ENCODE measurements around the gene HMCN2.

The HMCN2 gene

GRCh38 chr9:130383979-130384676 is 118.6 kb downstream of the HMCN2 start:
- no peak overlapping the region for H3K4me3 ChIP-seq (ENCODE audit: low read depth, low read length)
- TF ChIP-seq CTCF (IDR thresholded peaks at IDR 0.05; ENCODE audit: insufficient read depth, low read depth, low read length, missing control alignments): no peak
- no peak for DNase-seq (ENCODE audit: low read depth)

GRCh38 chr9:130385257-130385656 is 119.7 kb downstream of the HMCN2 start:
- no peak for TF ChIP-seq CTCF (IDR thresholded peaks at IDR 0.05; ENCODE audit: insufficient read depth, low read depth, low read length, missing control alignments)

GRCh38 chr9:130387398-130387797 is 121.8 kb downstream of the HMCN2 start:
- DNase-seq (ENCODE audit: low read depth): no peak
- TF ChIP-seq CTCF (IDR thresholded peaks at IDR 0.05; ENCODE audit: insufficient read depth, low read depth, low read length, missing control alignments): no peak
- H3K4me3 ChIP-seq (ENCODE audit: low read depth, low read length): no peak overlapping the region

More at GRCh38 chr9:130385257-130385656, 119.7 kb downstream of the HMCN2 start:
- DNase-seq (ENCODE audit: low read depth): no peak
- no peak overlapping the region for H3K4me3 ChIP-seq (ENCODE audit: low read depth, low read length)

- H3K4me3 ChIP-seq (ENCODE audit: low read depth, low read length): no peak overlapping the region
- TF ChIP-seq CTCF (IDR thresholded peaks at IDR 0.05; ENCODE audit: insufficient read depth, low read depth, low read length, missing control alignments): no peak
- no peak for DNase-seq (ENCODE audit: low read depth)
Observed at GRCh38 chr9:130387905-130388304, 122.3 kb downstream of the HMCN2 start.

GRCh38 chr9:130390390-130390789 is 124.8 kb downstream of the HMCN2 start:
- no peak overlapping the region for H3K4me3 ChIP-seq (ENCODE audit: low read depth, low read length)
- no peak for TF ChIP-seq CTCF (IDR thresholded peaks at IDR 0.05; ENCODE audit: insufficient read depth, low read depth, low read length, missing control alignments)
- no peak for DNase-seq (ENCODE audit: low read depth)

- TF ChIP-seq CTCF (IDR thresholded peaks at IDR 0.05; ENCODE audit: insufficient read depth, low read depth, low read length, missing control alignments): no peak
- no peak overlapping the region for H3K4me3 ChIP-seq (ENCODE audit: low read depth, low read length)
- no peak for DNase-seq (ENCODE audit: low read depth)
Observed at GRCh38 chr9:130390986-130391385, 125.4 kb downstream of the HMCN2 start.

- no peak for DNase-seq (ENCODE audit: low read depth)
- no peak overlapping the region for H3K4me3 ChIP-seq (ENCODE audit: low read depth, low read length)
- TF ChIP-seq CTCF (IDR thresholded peaks at IDR 0.05; ENCODE audit: insufficient read depth, low read depth, low read length, missing control alignments): no peak
Observed at GRCh38 chr9:130391866-130392265, 126.3 kb downstream of the HMCN2 start.

Data from GM12865 (cell line).